Vagina (tissue), 2 donors: Measurements from ENCODE around the gene RORC. TPM values are rescaled to one million over a fixed set of nuclear protein-coding genes. Genes with fewer than 3 reads are reported as not detected.

Experiments used
- DNase-seq, 2 donors: peaks; one replicate each; pipeline ENCODE4 v3.0.0-alpha.2; 2017; ENCODE audit errors: extremely low spot score in 2 of 2
- H3K27ac ChIP-seq: fragments of 200-600 bp; sonication (generic); one replicate; pipeline ENCODE4 v1.5.1; 2019
- H3K27me3 ChIP-seq: fragments of 200-600 bp; sonication (generic); one replicate; pipeline ENCODE4 v1.5.1; 2019
- H3K36me3 ChIP-seq, 2 donors: fragments of 200-600 bp; sonication (generic); one replicate each; pipeline ENCODE4 v1.5.1; 2017 to 2019
- H3K4me1 ChIP-seq: fragments of 200-600 bp; sonication (generic); one replicate; pipeline ENCODE4 v1.5.1; 2019
- H3K4me3 ChIP-seq, 2 donors: fragments of 200-600 bp; sonication (generic); 1 replicate in 1 of 2; 2 replicates in 1 of 2; pipeline ENCODE4 v1.5.1; 2016 to 2019
- H3K9me3 ChIP-seq: fragments of 200-600 bp; sonication (generic); one replicate; pipeline ENCODE4 v1.5.1; 2019
- CTCF ChIP-seq, 3 experiments: fragments of 450-650 bp in 2 of 3; fragments of 200-600 bp in 1 of 3; sonication (generic) in 1 of 3; IDR thresholded peaks; one replicate each; pipeline ENCODE4 v1.5.1; 2017 to 2019; ENCODE audit warnings: antibody characterized with exemption in 3 of 3, mild to moderate bottlenecking in 2 of 3, moderate library complexity in 2 of 3
- POLR2A ChIP-seq, 2 donors: fragments of 450-650 bp; IDR thresholded peaks; one replicate each; pipeline ENCODE4 v1.6.1; 2017; ENCODE audit warnings: antibody characterized with exemption in 2 of 2, mild to moderate bottlenecking in 2 of 2, moderate library complexity in 2 of 2
- POLR2AphosphoS5 ChIP-seq, 2 donors: sonication (generic); formaldehyde crosslinking; IDR thresholded peaks; one replicate each; pipeline ENCODE4 v1.9.0; 2017; ENCODE audit warnings: antibody characterized with exemption in 2 of 2, mild to moderate bottlenecking in 2 of 2, low read depth in 1 of 2; ENCODE audit not compliant: insufficient read depth in 1 of 2
- intact Hi-C: fragments of 100-400 bp; cut with DNase I; formaldehyde crosslinking; loops from one replicate; pipeline ENCODE4 v1.15.1; 2023
- total RNA-seq: library from RNA; depleted of rRNA; stranded (reverse); fragments of >200 nt; gene quantifications from one replicate; pipeline ENCODE4 v1.2.3, GENCODE V29; 2016

The RORC gene
- total RNA-seq, 1 donor from 2014 or later, result 8.1 TPM

- H3K36me3 ChIP-seq, result no peaks in the 10 kb centered on the region
- H3K27me3 ChIP-seq, result no peaks in the 10 kb centered on the region
- H3K4me1 ChIP-seq, result peaks cover 30% of the 10 kb centered on the region
- DNase-seq, result no peak
- H3K27ac ChIP-seq, result no peak overlapping the region
- H3K4me3 ChIP-seq, result no peak overlapping the region
- TF ChIP-seq POLR2A (IDR thresholded peaks at IDR 0.05) (no peak), POLR2AphosphoS5 (IDR thresholded peaks at IDR 0.05; ENCODE audit: insufficient read depth in 1 of 2, low read depth in 1 of 2) (no peak), CTCF (IDR thresholded peaks at IDR 0.05) (no peak)
- no peaks in the 10 kb centered on the region for H3K9me3 ChIP-seq
- intact Hi-C loops, result no loop called here
These were observed 1.7 kb upstream of the RORC start for GRCh38 chr1:151833172-151833900.

- Histone ChIP-seq H3K4me1 (peaks cover 25% of the 10 kb centered on the region), H3K36me3 (no peaks in the 10 kb centered on the region), H3K4me3 (no peak overlapping the region), H3K27ac (no peak overlapping the region), H3K9me3 (no peaks in the 10 kb centered on the region), H3K27me3 (no peaks in the 10 kb centered on the region)
- peak in 1 of 2 donors; percentile 22 for TF ChIP-seq POLR2AphosphoS5 (IDR thresholded peaks at IDR 0.05; ENCODE audit: insufficient read depth in 1 of 2, low read depth in 1 of 2)
- TF ChIP-seq CTCF (IDR thresholded peaks at IDR 0.05), result no peak
- DNase-seq, result no peak
- intact Hi-C loops, result no loop called here
These were observed 847 bp upstream of the RORC start for GRCh38 chr1:151832318-151832980.

- Histone ChIP-seq H3K4me1 (peaks cover 25% of the 10 kb centered on the region), H3K27ac (no peak overlapping the region), H3K4me3 (peak overlapping the region in 1 of 2 donors; percentile 7), H3K27me3 (no peaks in the 10 kb centered on the region), H3K36me3 (no peaks in the 10 kb centered on the region), H3K9me3 (no peaks in the 10 kb centered on the region)
- intact Hi-C loops, result no loop called here
- TF ChIP-seq POLR2AphosphoS5 (IDR thresholded peaks at IDR 0.05; ENCODE audit: insufficient read depth in 1 of 2, low read depth in 1 of 2) (no peak), CTCF (IDR thresholded peaks at IDR 0.05) (no peak), POLR2A (IDR thresholded peaks at IDR 0.05) (no peak)
- no peak for DNase-seq
These were observed 378 bp downstream of the RORC start for GRCh38 chr1:151831256-151831591.

- Histone ChIP-seq H3K27ac (no peak overlapping the region), H3K36me3 (no peaks in the 10 kb centered on the region), H3K27me3 (no peaks in the 10 kb centered on the region), H3K9me3 (no peaks in the 10 kb centered on the region), H3K4me1 (peaks cover 25% of the 10 kb centered on the region), H3K4me3 (no peak overlapping the region)
- intact Hi-C loops, result no loop called here
- no peak for DNase-seq
- TF ChIP-seq POLR2AphosphoS5 (IDR thresholded peaks at IDR 0.05; ENCODE audit: insufficient read depth in 1 of 2, low read depth in 1 of 2), result no peak
- no peak for TF ChIP-seq POLR2A (IDR thresholded peaks at IDR 0.05)
- no peak for TF ChIP-seq CTCF (IDR thresholded peaks at IDR 0.05)
These were observed 1.5 kb downstream of the RORC start for GRCh38 chr1:151830055-151830454.
